ENCODE results near the gene DISC1.

The DISC1 gene

GRCh38 chr1:231799363-231799986, 172.9 kb downstream of the DISC1 start:
- Histone ChIP-seq H3K9me3 (ENCODE audit: control insufficient read depth, insufficient read depth, low read length) (no peaks in the 10 kb centered on the region), H3K27me3 (ENCODE audit: control insufficient read depth, insufficient read depth, low read length) (no peaks in the 10 kb centered on the region), H3K9ac (ENCODE audit: low read depth, low read length) (no peak overlapping the region), H3K4me3 (ENCODE audit: low read depth, low read length) (no peak overlapping the region), H3K27ac (ENCODE audit: low read depth, low read length) (no peak overlapping the region), H3K36me3 (ENCODE audit: control insufficient read depth, insufficient read depth, low read length) (no peaks in the 10 kb centered on the region), H3K4me1 (ENCODE audit: control insufficient read depth, insufficient read depth, low read length) (no peaks in the 10 kb centered on the region)

DNA sequence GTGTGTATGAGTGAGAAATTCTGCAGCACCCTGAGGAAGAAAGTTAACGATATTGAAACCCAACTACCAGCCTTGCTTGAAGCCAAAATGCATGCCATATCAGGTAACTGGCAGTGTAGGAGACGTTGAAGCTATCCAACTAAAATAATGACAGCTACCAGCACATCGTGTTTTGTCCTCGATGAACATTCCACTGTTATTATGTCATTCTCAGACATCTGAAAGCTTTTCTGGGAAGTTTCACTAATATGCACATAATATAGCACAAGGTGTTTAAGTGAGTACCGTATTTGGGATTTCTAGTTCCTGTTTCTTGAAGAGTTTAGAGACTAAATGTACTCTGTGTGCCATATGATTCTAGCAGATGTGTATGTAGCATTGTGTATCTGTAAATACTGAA, 173.5 kb downstream of the DISC1 start:
- Histone ChIP-seq H3K27me3 (ENCODE audit: control insufficient read depth, insufficient read depth, low read length) (no peaks in the 10 kb centered on the region), H3K4me1 (ENCODE audit: control insufficient read depth, insufficient read depth, low read length) (no peaks in the 10 kb centered on the region), H3K9me3 (ENCODE audit: control insufficient read depth, insufficient read depth, low read length) (no peaks in the 10 kb centered on the region)

DNA sequence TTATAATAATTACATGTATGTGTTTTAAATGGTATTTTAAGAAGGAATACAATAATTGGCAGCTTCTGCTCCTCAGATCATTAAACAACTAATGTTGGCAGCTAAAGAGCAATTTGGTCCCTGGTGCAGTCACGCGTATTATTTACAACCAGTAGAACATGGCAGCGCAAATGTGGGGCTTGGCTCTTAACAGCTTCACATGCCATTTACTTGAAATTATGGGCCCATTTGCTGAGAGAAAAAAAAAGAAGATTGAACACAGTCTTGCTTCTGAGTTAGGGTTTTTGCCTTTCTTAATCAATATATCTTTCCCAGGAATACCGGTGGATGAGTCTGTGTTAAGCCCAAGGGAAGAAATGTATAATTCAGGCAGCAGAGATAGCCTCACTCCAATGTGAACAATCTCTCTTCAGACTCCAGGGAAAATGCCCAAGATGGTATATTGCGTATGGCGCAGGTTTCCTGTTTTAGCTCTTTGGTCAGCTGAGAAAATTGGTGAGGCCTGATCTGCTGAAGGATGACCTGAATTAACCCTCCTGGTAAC, 174.5 kb downstream of the DISC1 start:
- Histone ChIP-seq H3K9me3 (ENCODE audit: control insufficient read depth, insufficient read depth, low read length) (no peaks in the 10 kb centered on the region), H3K36me3 (ENCODE audit: control insufficient read depth, insufficient read depth, low read length) (no peaks in the 10 kb centered on the region), H3K9ac (ENCODE audit: low read depth, low read length) (no peak overlapping the region), H3K27me3 (ENCODE audit: control insufficient read depth, insufficient read depth, low read length) (no peaks in the 10 kb centered on the region), H3K4me3 (ENCODE audit: low read depth, low read length) (no peak overlapping the region), H3K4me1 (ENCODE audit: control insufficient read depth, insufficient read depth, low read length) (no peaks in the 10 kb centered on the region), H3K27ac (ENCODE audit: low read depth, low read length) (no peak overlapping the region)

More for the DNA sequence above, 173.5 kb downstream of the DISC1 start:
- no peak overlapping the region for H3K4me3 ChIP-seq (ENCODE audit: low read depth, low read length)
- no peak overlapping the region for H3K27ac ChIP-seq (ENCODE audit: low read depth, low read length)
- no peaks in the 10 kb centered on the region for H3K36me3 ChIP-seq (ENCODE audit: control insufficient read depth, insufficient read depth, low read length)
- no peak overlapping the region for H3K9ac ChIP-seq (ENCODE audit: low read depth, low read length)

DNA sequence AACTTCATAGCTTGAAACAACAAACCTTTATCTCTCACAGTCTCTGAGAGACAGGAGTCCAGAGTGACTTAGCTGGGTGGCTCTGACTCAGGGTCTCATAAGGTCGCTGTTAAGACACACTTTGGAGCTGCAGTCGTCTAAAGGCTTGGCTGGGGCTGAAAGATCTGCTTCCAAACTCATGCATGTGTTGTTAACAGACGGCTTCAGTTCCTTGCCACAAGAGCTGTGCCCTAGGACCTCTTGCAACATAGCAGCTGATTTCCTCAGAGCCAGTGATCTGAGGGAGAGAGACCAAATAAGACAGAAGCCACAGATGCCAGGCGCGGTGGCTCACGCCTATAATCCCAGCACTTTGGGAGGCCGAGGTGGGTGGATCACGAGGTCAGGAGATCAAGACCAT, 176.8 kb downstream of the DISC1 start:
- Histone ChIP-seq H3K4me3 (ENCODE audit: low read depth, low read length) (no peak overlapping the region), H3K9ac (ENCODE audit: low read depth, low read length) (no peak overlapping the region), H3K9me3 (ENCODE audit: control insufficient read depth, insufficient read depth, low read length) (no peaks in the 10 kb centered on the region), H3K36me3 (ENCODE audit: control insufficient read depth, insufficient read depth, low read length) (no peaks in the 10 kb centered on the region), H3K27me3 (ENCODE audit: control insufficient read depth, insufficient read depth, low read length) (no peaks in the 10 kb centered on the region), H3K4me1 (ENCODE audit: control insufficient read depth, insufficient read depth, low read length) (no peaks in the 10 kb centered on the region), H3K27ac (ENCODE audit: low read depth, low read length) (no peak overlapping the region)

DNA sequence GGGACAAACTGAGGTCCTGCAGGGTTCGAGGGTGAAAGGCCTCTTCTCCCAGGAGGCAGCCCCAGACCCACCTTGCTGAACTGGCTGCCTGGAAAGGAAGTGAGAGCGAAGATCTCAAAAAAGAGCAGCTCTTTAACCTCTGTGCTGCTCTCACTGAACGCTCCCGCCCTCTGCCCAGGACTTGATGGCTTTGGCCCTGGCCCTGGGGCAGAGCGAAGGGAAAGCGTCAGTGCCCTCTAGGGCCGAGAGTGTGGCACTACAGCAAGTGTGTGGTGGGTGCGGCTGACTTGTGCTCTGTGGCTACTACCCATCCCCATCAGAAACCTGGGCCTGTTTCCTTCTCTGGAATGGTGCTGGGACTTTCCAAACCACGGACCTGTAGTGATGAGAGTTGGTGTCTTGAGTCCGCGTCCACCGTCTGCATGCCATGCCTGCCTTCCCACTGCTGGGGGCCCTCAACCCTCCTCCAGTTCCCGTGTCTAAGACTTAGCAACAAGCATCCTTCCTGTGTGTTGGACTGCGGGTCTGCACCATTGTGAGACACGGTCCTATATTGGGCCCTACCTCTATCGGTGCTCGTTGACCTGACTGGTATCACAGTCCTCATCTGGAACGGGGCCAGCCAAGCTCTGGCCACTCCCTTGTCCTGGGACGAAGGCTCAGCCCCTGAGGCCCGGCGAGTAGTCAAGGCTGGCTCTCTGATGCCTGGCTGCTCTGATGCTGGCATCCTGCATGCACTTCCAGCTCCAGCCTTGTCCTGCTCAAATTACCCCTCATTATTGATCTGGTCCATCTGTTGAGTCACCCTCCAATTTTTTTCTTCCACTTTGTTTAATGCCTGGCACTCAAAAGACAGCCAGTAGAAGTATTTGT, 180.3 kb downstream of the DISC1 start:
- H3K9ac ChIP-seq (ENCODE audit: low read depth, low read length) = no peak overlapping the region
- no peak overlapping the region for H3K27ac ChIP-seq (ENCODE audit: low read depth, low read length)
- H3K4me3 ChIP-seq (ENCODE audit: low read depth, low read length) = no peak overlapping the region
- no peaks in the 10 kb centered on the region for H3K36me3 ChIP-seq (ENCODE audit: control insufficient read depth, insufficient read depth, low read length)
- H3K9me3 ChIP-seq (ENCODE audit: control insufficient read depth, insufficient read depth, low read length) = no peaks in the 10 kb centered on the region
- H3K4me1 ChIP-seq (ENCODE audit: control insufficient read depth, insufficient read depth, low read length) = no peaks in the 10 kb centered on the region
- H3K27me3 ChIP-seq (ENCODE audit: control insufficient read depth, insufficient read depth, low read length) = no peaks in the 10 kb centered on the region

DNA sequence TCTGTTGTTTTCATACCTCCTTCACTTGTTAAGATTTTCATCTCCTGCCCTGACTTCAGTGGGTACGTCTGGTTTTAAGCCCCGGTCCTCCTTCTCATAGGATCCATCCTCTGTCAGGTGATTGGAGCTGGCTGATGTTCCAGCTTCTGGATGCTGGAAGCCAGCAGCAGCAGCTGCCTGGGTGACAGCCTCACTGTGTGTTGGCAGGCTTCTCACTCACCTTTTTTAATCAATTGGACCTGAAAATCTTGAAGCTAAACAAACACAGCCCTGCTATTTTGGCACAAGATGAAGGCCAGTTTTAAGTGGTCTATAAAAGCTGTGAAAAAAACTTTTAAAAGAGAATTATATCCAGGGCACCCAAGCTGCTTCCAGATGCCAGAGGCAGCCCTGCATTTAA, 181.0 kb downstream of the DISC1 start:
- Histone ChIP-seq H3K27me3 (ENCODE audit: control insufficient read depth, insufficient read depth, low read length) (no peaks in the 10 kb centered on the region), H3K9me3 (ENCODE audit: control insufficient read depth, insufficient read depth, low read length) (no peaks in the 10 kb centered on the region), H3K9ac (ENCODE audit: low read depth, low read length) (no peak overlapping the region), H3K4me1 (ENCODE audit: control insufficient read depth, insufficient read depth, low read length) (no peaks in the 10 kb centered on the region), H3K27ac (ENCODE audit: low read depth, low read length) (no peak overlapping the region), H3K36me3 (ENCODE audit: control insufficient read depth, insufficient read depth, low read length) (no peaks in the 10 kb centered on the region), H3K4me3 (ENCODE audit: low read depth, low read length) (no peak overlapping the region)

GRCh38 chr1:231808116-231808515, 181.5 kb downstream of the DISC1 start:
- no peak overlapping the region for H3K4me3 ChIP-seq (ENCODE audit: low read depth, low read length)
- H3K36me3 ChIP-seq (ENCODE audit: control insufficient read depth, insufficient read depth, low read length) = no peaks in the 10 kb centered on the region
- H3K27ac ChIP-seq (ENCODE audit: low read depth, low read length) = no peak overlapping the region
- no peaks in the 10 kb centered on the region for H3K4me1 ChIP-seq (ENCODE audit: control insufficient read depth, insufficient read depth, low read length)
- no peaks in the 10 kb centered on the region for H3K27me3 ChIP-seq (ENCODE audit: control insufficient read depth, insufficient read depth, low read length)
- no peak overlapping the region for H3K9ac ChIP-seq (ENCODE audit: low read depth, low read length)
- no peaks in the 10 kb centered on the region for H3K9me3 ChIP-seq (ENCODE audit: control insufficient read depth, insufficient read depth, low read length)

GRCh38 chr1:231808990-231809389, 182.4 kb downstream of the DISC1 start:
- Histone ChIP-seq H3K36me3 (ENCODE audit: control insufficient read depth, insufficient read depth, low read length) (no peaks in the 10 kb centered on the region), H3K4me3 (ENCODE audit: low read depth, low read length) (no peak overlapping the region), H3K4me1 (ENCODE audit: control insufficient read depth, insufficient read depth, low read length) (no peaks in the 10 kb centered on the region), H3K9ac (ENCODE audit: low read depth, low read length) (no peak overlapping the region), H3K27ac (ENCODE audit: low read depth, low read length) (no peak overlapping the region), H3K9me3 (ENCODE audit: control insufficient read depth, insufficient read depth, low read length) (no peaks in the 10 kb centered on the region), H3K27me3 (ENCODE audit: control insufficient read depth, insufficient read depth, low read length) (no peaks in the 10 kb centered on the region)

DNA sequence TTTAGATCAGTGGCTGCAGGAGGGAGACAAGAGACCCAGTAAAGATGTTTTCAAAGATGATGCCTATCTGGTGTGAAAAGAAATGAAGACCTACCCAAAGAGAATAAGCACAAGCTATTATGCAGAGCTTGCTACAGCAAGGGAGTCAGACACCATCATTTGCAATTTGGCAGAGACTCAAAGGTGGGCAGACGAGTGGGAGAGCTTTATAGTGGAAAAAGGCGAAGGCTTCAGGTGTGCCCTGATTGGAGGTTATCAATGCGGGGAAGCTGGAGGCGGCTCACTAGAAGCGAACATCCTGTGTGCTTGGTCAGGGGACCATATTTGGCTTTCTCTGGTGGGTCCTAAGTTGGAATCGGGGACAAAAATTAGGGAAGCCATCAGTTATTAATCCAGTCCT, 183.8 kb downstream of the DISC1 start:
- Histone ChIP-seq H3K4me1 (ENCODE audit: control insufficient read depth, insufficient read depth, low read length) (no peaks in the 10 kb centered on the region), H3K4me3 (ENCODE audit: low read depth, low read length) (no peak overlapping the region), H3K9me3 (ENCODE audit: control insufficient read depth, insufficient read depth, low read length) (no peaks in the 10 kb centered on the region), H3K27ac (ENCODE audit: low read depth, low read length) (no peak overlapping the region), H3K27me3 (ENCODE audit: control insufficient read depth, insufficient read depth, low read length) (no peaks in the 10 kb centered on the region), H3K36me3 (ENCODE audit: control insufficient read depth, insufficient read depth, low read length) (no peaks in the 10 kb centered on the region), H3K9ac (ENCODE audit: low read depth, low read length) (no peak overlapping the region)

DNA sequence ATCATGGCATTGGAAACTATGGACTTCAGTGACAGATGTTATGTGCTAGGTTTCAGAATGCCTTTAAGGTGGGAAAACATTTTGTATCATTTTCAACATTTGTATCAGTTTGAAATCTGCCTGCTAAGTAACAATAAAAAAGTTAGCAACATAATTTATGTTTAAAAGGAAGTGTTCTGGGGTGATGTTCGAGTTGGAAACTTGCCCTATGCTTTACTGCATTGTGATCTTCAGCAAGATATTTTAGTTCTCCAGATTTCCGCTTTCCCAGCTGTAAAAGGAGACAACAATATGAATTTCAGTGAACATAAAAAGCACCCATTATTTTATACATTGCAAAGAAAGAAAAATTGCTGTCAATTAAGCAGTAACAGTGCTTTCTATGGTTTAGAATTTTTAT, 187.4 kb downstream of the DISC1 start:
- no peak overlapping the region for H3K9ac ChIP-seq (ENCODE audit: low read depth, low read length)
- H3K4me3 ChIP-seq (ENCODE audit: low read depth, low read length) = no peak overlapping the region
- H3K9me3 ChIP-seq (ENCODE audit: control insufficient read depth, insufficient read depth, low read length) = no peaks in the 10 kb centered on the region
- H3K4me1 ChIP-seq (ENCODE audit: control insufficient read depth, insufficient read depth, low read length) = no peaks in the 10 kb centered on the region
- no peaks in the 10 kb centered on the region for H3K27me3 ChIP-seq (ENCODE audit: control insufficient read depth, insufficient read depth, low read length)
- H3K27ac ChIP-seq (ENCODE audit: low read depth, low read length) = no peak overlapping the region
- H3K36me3 ChIP-seq (ENCODE audit: control insufficient read depth, insufficient read depth, low read length) = no peaks in the 10 kb centered on the region

DNA sequence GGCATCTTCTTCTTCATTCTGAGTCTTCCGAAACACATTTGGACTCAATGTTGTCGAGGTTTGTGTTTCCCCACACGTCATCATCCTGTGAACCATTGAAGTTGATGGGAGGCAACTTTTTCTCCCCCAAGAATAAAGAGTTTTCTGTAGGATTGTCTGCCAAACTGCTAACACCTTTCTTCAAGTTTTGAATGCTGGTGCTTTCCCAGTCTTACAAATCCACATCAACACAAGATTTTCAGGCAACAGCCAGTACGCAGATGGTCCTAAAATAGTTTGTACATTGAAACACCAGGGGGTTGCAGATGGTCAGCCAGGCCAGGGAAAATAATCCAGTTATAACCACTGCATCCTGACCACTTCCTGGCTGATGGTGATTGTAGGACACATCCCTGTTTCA, 187.9 kb downstream of the DISC1 start:
- H3K4me1 ChIP-seq (ENCODE audit: control insufficient read depth, insufficient read depth, low read length) = no peaks in the 10 kb centered on the region
- H3K4me3 ChIP-seq (ENCODE audit: low read depth, low read length) = no peak overlapping the region
- no peaks in the 10 kb centered on the region for H3K36me3 ChIP-seq (ENCODE audit: control insufficient read depth, insufficient read depth, low read length)
- H3K27me3 ChIP-seq (ENCODE audit: control insufficient read depth, insufficient read depth, low read length) = no peaks in the 10 kb centered on the region
- no peak overlapping the region for H3K27ac ChIP-seq (ENCODE audit: low read depth, low read length)
- no peaks in the 10 kb centered on the region for H3K9me3 ChIP-seq (ENCODE audit: control insufficient read depth, insufficient read depth, low read length)
- no peak overlapping the region for H3K9ac ChIP-seq (ENCODE audit: low read depth, low read length)
